Mesenchymal stem cell (in vitro differentiated cells and primary cell): Measurements from ENCODE around the gene VPS11.
A peak's percentile ranks its signal among the peaks of the same experiment; 100 is the strongest.

Experiments used
- DNase-seq: peaks from one replicate; pipeline ENCODE4 v3.0.0-alpha.2; 2013
- H2AFZ ChIP-seq: one replicate; pipeline ENCODE4 v1.6.1; 2013; ENCODE audit warnings: low read depth, mild to moderate bottlenecking, control low read depth, inconsistent platforms, low read length, moderate library complexity
- H2AK5ac ChIP-seq: 2 replicates; pipeline ENCODE4 v1.6.1; 2013; ENCODE audit warnings: low read length, moderate library complexity, mild to moderate bottlenecking, inconsistent platforms; ENCODE audit not compliant: severe bottlenecking
- H2BK120ac ChIP-seq: one replicate; pipeline ENCODE4 v1.6.1; 2013; ENCODE audit warnings: low read depth, mild to moderate bottlenecking, inconsistent platforms, low read length, moderate library complexity
- H2BK12ac ChIP-seq, 2 experiments: one replicate each; pipeline ENCODE4 v1.6.1; 2013; ENCODE audit warnings: inconsistent platforms in 2 of 2, low read length in 2 of 2, mild to moderate bottlenecking in 2 of 2, moderate library complexity in 2 of 2, control low read depth in 1 of 2
- H2BK15ac ChIP-seq: one replicate; pipeline ENCODE4 v1.6.1; 2013; ENCODE audit warnings: mild to moderate bottlenecking, low read depth, inconsistent platforms; ENCODE audit not compliant: poor library complexity, severe bottlenecking
- H2BK5ac ChIP-seq: 2 replicates; pipeline ENCODE4 v1.6.1; 2013; ENCODE audit warnings: low read depth, mild to moderate bottlenecking, low read length, control low read depth, inconsistent platforms; ENCODE audit not compliant: poor library complexity, severe bottlenecking
- H3K14ac ChIP-seq, 2 experiments: one replicate each; pipeline ENCODE4 v1.6.1; 2013; ENCODE audit warnings: inconsistent platforms in 2 of 2, low read length in 2 of 2, control low read depth in 1 of 2, mild to moderate bottlenecking in 1 of 2, moderate library complexity in 1 of 2
- H3K18ac ChIP-seq, 2 experiments: one replicate each; pipeline ENCODE4 v1.6.1; 2013; ENCODE audit warnings: inconsistent platforms in 2 of 2, low read length in 2 of 2, control low read depth in 1 of 2, low read depth in 1 of 2, mild to moderate bottlenecking in 1 of 2
- H3K23ac ChIP-seq, 2 experiments: one replicate each; pipeline ENCODE4 v1.6.1; 2013; ENCODE audit warnings: inconsistent platforms in 2 of 2, low read length in 2 of 2, mild to moderate bottlenecking in 2 of 2, moderate library complexity in 2 of 2, control low read depth in 1 of 2
- H3K27ac ChIP-seq: 2 replicates; pipeline ENCODE4 v1.5.1; 2013; ENCODE audit warnings: mild to moderate bottlenecking, moderate library complexity, low read length, control low read depth, inconsistent platforms; ENCODE audit not compliant: poor library complexity, severe bottlenecking
- H3K27me3 ChIP-seq, 2 experiments: 2 replicates each; pipeline versions ENCODE4 v1.6.1 to v1.7.0; 2013; ENCODE audit warnings: low read length in 2 of 2, mild to moderate bottlenecking in 2 of 2, moderate library complexity in 2 of 2, control low read depth in 1 of 2, inconsistent platforms in 1 of 2; ENCODE audit not compliant: control insufficient read depth in 1 of 2, insufficient read depth in 1 of 2
- H3K36me3 ChIP-seq, 2 experiments: 2 replicates each; pipeline versions ENCODE4 v1.6.1 to v1.7.0; 2013; ENCODE audit warnings: low read length in 2 of 2, control low read depth in 1 of 2, inconsistent platforms in 1 of 2, low read depth in 1 of 2, mild to moderate bottlenecking in 1 of 2; ENCODE audit not compliant: insufficient read depth in 2 of 2, control insufficient read depth in 1 of 2
- H3K4ac ChIP-seq, 2 experiments: one replicate each; pipeline ENCODE4 v1.6.1; 2013; ENCODE audit warnings: inconsistent platforms in 2 of 2, low read length in 2 of 2, mild to moderate bottlenecking in 2 of 2, moderate library complexity in 2 of 2, control low read depth in 1 of 2, low read depth in 1 of 2
- H3K4me1 ChIP-seq: 2 replicates; pipeline ENCODE4 v1.6.1; 2013; ENCODE audit warnings: low read depth, low read length, control low read depth; ENCODE audit not compliant: control insufficient read depth, insufficient read depth
- H3K4me2 ChIP-seq: 2 replicates; pipeline ENCODE4 v1.6.1; 2013; ENCODE audit warnings: low read length, mild to moderate bottlenecking, inconsistent platforms; ENCODE audit not compliant: poor library complexity, severe bottlenecking
- H3K4me3 ChIP-seq, 2 experiments: 2 replicates each; pipeline versions ENCODE4 v1.5.1 to v1.7.0; 2013; ENCODE audit warnings: low read length in 2 of 2, mild to moderate bottlenecking in 2 of 2, control low read depth in 1 of 2, low read depth in 1 of 2; ENCODE audit not compliant: insufficient read depth in 1 of 2
- H3K79me1 ChIP-seq: replicated peaks from 2 replicates; pipeline ENCODE4 v1.6.1; 2013; ENCODE audit warnings: mild to moderate bottlenecking, control low read depth, low read length, inconsistent platforms; ENCODE audit not compliant: poor library complexity, severe bottlenecking
- H3K9ac ChIP-seq: 2 replicates; pipeline ENCODE4 v1.7.0; 2013; ENCODE audit warnings: mild to moderate bottlenecking, low read length, moderate library complexity
- H3K9me3 ChIP-seq: 2 replicates; pipeline ENCODE4 v1.7.0; 2013; ENCODE audit warnings: mild to moderate bottlenecking, low read length; ENCODE audit not compliant: control insufficient read depth
- H4K8ac ChIP-seq: one replicate; pipeline ENCODE4 v1.6.1; 2013; ENCODE audit warnings: inconsistent platforms, mild to moderate bottlenecking, low read length, moderate library complexity
- H4K91ac ChIP-seq: one replicate; pipeline ENCODE4 v1.6.1; 2013; ENCODE audit warnings: mild to moderate bottlenecking, low read length, inconsistent platforms
- WGBS: methylation state at CpG from one replicate; pipeline ENCODE4 v1.1.7; 2013; ENCODE audit warnings: mixed read lengths; 5-methylcytosine and 5-hydroxymethylcytosine counted together

Gene VPS11

DNA sequence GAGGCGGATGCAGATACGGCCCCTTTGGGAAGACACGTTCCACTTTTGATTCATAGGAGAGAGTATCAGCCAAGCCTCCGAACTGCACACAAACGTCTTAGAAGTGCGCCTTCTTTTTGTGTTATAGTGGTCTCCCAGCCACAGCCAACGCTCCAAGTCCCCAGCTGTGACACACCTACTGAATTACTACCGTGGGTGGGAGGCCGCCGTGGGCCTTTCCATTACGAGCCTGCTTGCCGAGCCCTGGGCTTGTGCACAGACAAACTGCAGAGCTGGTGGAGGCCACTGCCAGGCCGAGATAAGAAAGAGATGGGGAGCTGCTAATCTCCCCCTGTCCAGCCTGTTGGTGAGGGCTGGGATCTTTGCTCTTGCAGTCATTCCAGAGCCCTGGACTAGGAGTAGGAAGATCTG, 17.8 kb downstream of the VPS11 start:
- peaks cover 16% of the 10 kb centered on the region for H3K79me1 ChIP-seq
- no peak overlapping the region for H4K91ac ChIP-seq
- under 1% methylated on average over 13 of the region's 13 CpGs for WGBS
- no peaks in the 10 kb centered on the region for H3K9me3 ChIP-seq
- no peaks in the 10 kb centered on the region for H3K27me3 ChIP-seq
- no peak overlapping the region for H4K8ac ChIP-seq
- no peak overlapping the region for H2BK15ac ChIP-seq
- no peak overlapping the region for H2AFZ ChIP-seq
- DNase-seq, result no peak
- H3K9ac ChIP-seq, result peak overlapping the region; percentile 91
- peak overlapping the region; percentile 66 to 87 for H3K4me3 ChIP-seq
- H2BK120ac ChIP-seq, result no peak overlapping the region
- H3K18ac ChIP-seq, result peak overlapping the region in 1 of 2 experiments; percentile 41
- peak overlapping the region; percentile 42 to 69 for H3K4ac ChIP-seq
- peak overlapping the region; percentile 69 for H3K4me2 ChIP-seq
- H3K27ac ChIP-seq, result peak overlapping the region; percentile 59
- H3K36me3 ChIP-seq, result peaks cover 30 to 41% of the 10 kb centered on the region in 2 experiments
- peaks cover 8% of the 10 kb centered on the region for H3K4me1 ChIP-seq
- H3K14ac ChIP-seq, result peak overlapping the region in 1 of 2 experiments; percentile 1
- H3K23ac ChIP-seq, result peak overlapping the region in 1 of 2 experiments; percentile 35
- no peak overlapping the region for H2AK5ac ChIP-seq
- peak overlapping the region in 1 of 2 experiments; percentile 2 for H2BK12ac ChIP-seq
- no peak overlapping the region for H2BK5ac ChIP-seq

DNA sequence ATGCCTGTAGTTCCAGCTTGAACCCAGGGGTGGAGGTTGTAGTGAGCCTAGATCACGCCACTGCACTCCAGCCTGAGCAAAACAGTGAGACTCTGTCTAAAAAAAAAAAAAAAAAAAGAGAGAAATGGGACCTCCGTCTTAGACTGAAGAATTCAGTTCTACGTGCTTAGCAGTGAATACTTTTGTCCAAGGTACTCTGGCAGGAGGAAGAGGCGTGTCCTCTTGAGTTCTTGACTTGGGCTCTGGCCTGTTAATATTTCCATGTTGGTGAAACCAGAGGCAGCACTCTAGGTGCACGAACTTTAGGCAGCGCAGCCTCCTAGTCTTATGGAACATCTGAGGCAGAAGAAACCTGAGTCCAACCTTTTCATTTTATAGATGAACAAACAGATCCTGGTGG, 19.5 kb downstream of the VPS11 start:
- H3K27me3 ChIP-seq, result no peaks in the 10 kb centered on the region
- WGBS, result 95% methylated on average over 6 of the region's 6 CpGs
- no peak overlapping the region for H2BK15ac ChIP-seq
- DNase-seq, result no peak
- H3K23ac ChIP-seq, result no peak overlapping the region
- H2BK5ac ChIP-seq, result no peak overlapping the region
- H4K8ac ChIP-seq, result no peak overlapping the region
- H2AK5ac ChIP-seq, result no peak overlapping the region
- no peak overlapping the region for H3K4ac ChIP-seq
- H3K79me1 ChIP-seq, result peaks cover 18% of the 10 kb centered on the region
- no peak overlapping the region for H3K9ac ChIP-seq
- no peak overlapping the region for H3K4me3 ChIP-seq
- H3K14ac ChIP-seq, result no peak overlapping the region
- no peaks in the 10 kb centered on the region for H3K9me3 ChIP-seq
- H3K27ac ChIP-seq, result no peak overlapping the region
- H3K36me3 ChIP-seq, result peaks cover 22 to 37% of the 10 kb centered on the region in 2 experiments
- no peak overlapping the region for H2AFZ ChIP-seq
- no peak overlapping the region for H4K91ac ChIP-seq
- H3K4me1 ChIP-seq, result peaks cover 12% of the 10 kb centered on the region
- no peak overlapping the region for H3K18ac ChIP-seq
- H2BK12ac ChIP-seq, result no peak overlapping the region
- H3K4me2 ChIP-seq, result no peak overlapping the region
- H2BK120ac ChIP-seq, result no peak overlapping the region

DNA sequence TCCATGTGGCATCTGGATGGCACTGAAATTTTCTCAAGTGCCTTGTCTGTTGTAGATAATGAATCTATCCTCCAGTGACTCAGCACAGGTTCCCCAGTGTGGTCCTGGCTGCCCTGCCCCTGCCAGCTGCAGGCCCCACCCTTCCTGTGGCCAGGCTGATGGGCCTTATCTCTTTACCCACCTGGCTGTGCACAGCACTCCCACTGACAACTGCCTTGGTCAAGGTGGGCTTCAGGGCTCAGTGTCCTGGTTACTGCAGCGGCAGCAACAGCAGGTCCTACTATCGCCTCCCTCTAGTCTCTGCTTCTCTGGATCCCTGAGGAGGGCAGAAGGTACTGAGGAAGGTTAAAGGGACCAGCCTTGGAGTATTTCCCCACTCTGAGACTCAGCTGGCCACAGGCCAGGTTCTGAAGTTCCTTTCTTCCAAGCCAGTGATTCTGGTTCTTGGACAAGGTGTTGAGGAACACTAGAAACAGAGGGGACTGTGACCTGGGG, 20.2 kb downstream of the VPS11 start:
- 94% methylated on average over 2 of the region's 2 CpGs for WGBS

DNA sequence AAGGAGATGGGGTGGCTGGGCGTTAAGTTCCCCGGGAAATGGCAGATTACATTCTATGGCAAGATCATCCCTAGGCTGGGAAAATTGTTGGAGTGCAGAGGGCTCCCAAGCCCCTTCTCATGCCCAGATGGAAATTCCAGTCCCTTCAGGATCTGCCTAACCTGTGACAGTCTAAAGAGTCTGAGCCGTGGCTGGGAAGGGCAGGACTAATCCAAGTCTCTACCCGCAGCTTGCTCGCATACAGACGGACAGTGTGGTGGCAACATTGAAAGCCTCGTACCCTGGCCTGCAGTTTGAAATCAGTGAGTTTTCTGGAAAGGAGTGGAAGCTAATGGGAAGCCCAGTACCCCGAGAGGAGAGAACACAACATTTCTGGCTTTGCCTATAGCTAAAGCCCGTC, 20.8 kb downstream of the VPS11 start:
- no peak for DNase-seq
- WGBS, result 95% methylated on average over 9 of the region's 9 CpGs
- H3K4me2 ChIP-seq, result no peak overlapping the region
- no peak overlapping the region for H3K4me3 ChIP-seq
- H3K36me3 ChIP-seq, result peaks cover 29 to 44% of the 10 kb centered on the region in 2 experiments
- H3K14ac ChIP-seq, result no peak overlapping the region
- no peak overlapping the region for H2BK12ac ChIP-seq
- H3K4me1 ChIP-seq, result peaks cover 24% of the 10 kb centered on the region
- H2BK5ac ChIP-seq, result no peak overlapping the region
- no peak overlapping the region for H3K18ac ChIP-seq
- H3K23ac ChIP-seq, result no peak overlapping the region
- H3K9me3 ChIP-seq, result no peaks in the 10 kb centered on the region
- H3K27ac ChIP-seq, result no peak overlapping the region
- H4K91ac ChIP-seq, result no peak overlapping the region
- no peak overlapping the region for H4K8ac ChIP-seq
- H2AFZ ChIP-seq, result no peak overlapping the region
- no peak overlapping the region for H2BK120ac ChIP-seq
- no peak overlapping the region for H2AK5ac ChIP-seq
- no peak overlapping the region for H2BK15ac ChIP-seq
- H3K4ac ChIP-seq, result no peak overlapping the region
- H3K9ac ChIP-seq, result no peak overlapping the region
- peaks cover 18% of the 10 kb centered on the region for H3K79me1 ChIP-seq
- no peaks in the 10 kb centered on the region for H3K27me3 ChIP-seq

More for the DNA sequence above, 20.2 kb downstream of the VPS11 start:
- H3K27ac ChIP-seq, result no peak overlapping the region
- H2AFZ ChIP-seq, result no peak overlapping the region
- no peak overlapping the region for H4K8ac ChIP-seq
- no peak overlapping the region for H3K23ac ChIP-seq
- no peak overlapping the region for H3K14ac ChIP-seq
- no peak overlapping the region for H4K91ac ChIP-seq
- H3K4me2 ChIP-seq, result no peak overlapping the region
- H3K27me3 ChIP-seq, result no peaks in the 10 kb centered on the region
- H2BK120ac ChIP-seq, result no peak overlapping the region
- H3K36me3 ChIP-seq, result peaks cover 24 to 38% of the 10 kb centered on the region in 2 experiments
- no peak for DNase-seq
- H2BK5ac ChIP-seq, result no peak overlapping the region
- peaks cover 18% of the 10 kb centered on the region for H3K79me1 ChIP-seq
- H3K9ac ChIP-seq, result no peak overlapping the region
- no peak overlapping the region for H2BK15ac ChIP-seq
- H3K4me3 ChIP-seq, result no peak overlapping the region
- H3K18ac ChIP-seq, result no peak overlapping the region
- no peak overlapping the region for H2BK12ac ChIP-seq
- H2AK5ac ChIP-seq, result no peak overlapping the region
- H3K4ac ChIP-seq, result no peak overlapping the region
- H3K4me1 ChIP-seq, result peaks cover 19% of the 10 kb centered on the region
- H3K9me3 ChIP-seq, result no peaks in the 10 kb centered on the region
